ENCODE measurements around the gene BICRA. TPM values are rescaled to one million over a fixed set of nuclear protein-coding genes. Genes with fewer than 3 reads are reported as not detected.

BICRA gene
- total and polyA plus RNA-seq, 2 of the 8 experiments (the other 6 are each of a cell fraction or from before 2014, with no cell fraction given) = 1.5 to 29.2 TPM

- FAIRE-seq = no peak
- Histone ChIP-seq H4K91ac (replicated peaks; ENCODE audit: insufficient read length, low read length) (peak overlapping the region; percentile 30), H3K4me2 (ENCODE audit: insufficient read depth in 1 of 2, low read depth in 2 of 2, low read length in 2 of 2) (no peak overlapping the region), H3K9ac (replicated peaks in 1 of 4; ENCODE audit: extremely low read depth in 1 of 4, low read depth in 3 of 4, low read length in 3 of 4) (no peak overlapping the region), H2AFZ (ENCODE audit: low read length) (no peak overlapping the region), H3K18ac (ENCODE audit: extremely low read depth, low read length) (no peak overlapping the region), H2BK12ac (ENCODE audit: low read depth, low read length) (no peak overlapping the region), H3K4me3 (ENCODE audit: extremely low read depth in 1 of 4, insufficient read depth in 2 of 4, low read depth in 3 of 4, low read length in 4 of 4) (no peak overlapping the region), H4K5ac (ENCODE audit: insufficient read length, low read depth, low read length) (no peak overlapping the region), H3K4me1 (replicated peaks in 1 of 4; ENCODE audit: control insufficient read depth in 3 of 4, insufficient read depth in 4 of 4, low read length in 3 of 4) (peaks cover 0 to 2% (median 0%) of the 10 kb centered on the region in 4 experiments; a peak in 1 of 7 replicates), H3K14ac (ENCODE audit: insufficient read length) (no peak overlapping the region), H3K79me2 (ENCODE audit: control insufficient read depth in 1 of 2, insufficient read depth in 2 of 2, low read length in 2 of 2) (no peaks in the 10 kb centered on the region; a peak in 1 of 4 replicates), H2BK120ac (replicated peaks; ENCODE audit: low read depth, low read length) (no peak overlapping the region), H3K27me3 (replicated peaks in 1 of 4; ENCODE audit: control insufficient read depth in 3 of 4, extremely low read depth in 1 of 4, insufficient read depth in 3 of 4, low read length in 3 of 4) (no peaks in the 10 kb centered on the region), H2BK15ac (ENCODE audit: low read length) (no peak overlapping the region), H2BK5ac (ENCODE audit: low read depth, low read length) (no peak overlapping the region; the same call in 1 of the 2 replicates), H3K79me1 (ENCODE audit: low read depth, low read length) (no peaks in the 10 kb centered on the region), H3K27ac (ENCODE audit: low read depth, low read length) (no peak overlapping the region), H3K9me3 (ENCODE audit: insufficient read depth in 2 of 2, low read depth in 1 of 2, low read length in 1 of 2) (no peaks in the 10 kb centered on the region), H3K23me2 (ENCODE audit: low read depth, low read length) (no peaks in the 10 kb centered on the region), H4K20me1 (replicated peaks in 1 of 2; ENCODE audit: control insufficient read depth in 1 of 2, insufficient read depth in 2 of 2, low read length in 2 of 2) (peaks cover 3% of the 10 kb centered on the region in 2 experiments), H3K56ac (replicated peaks; ENCODE audit: insufficient read length, low read depth, low read length) (no peak overlapping the region), H2AK5ac (ENCODE audit: low read depth, low read length) (no peak overlapping the region), H2BK20ac (ENCODE audit: low read length) (no peak overlapping the region), H3K36me3 (ENCODE audit: control insufficient read depth in 2 of 4, insufficient read depth in 4 of 4, low read length in 3 of 4) (peaks cover 2 to 23% (median 6%) of the 10 kb centered on the region in 4 experiments), H4K8ac (ENCODE audit: extremely low read depth, insufficient read depth, low read length) (peak overlapping the region; percentile 11; the same call in 1 of the 2 replicates), H3K4ac (replicated peaks; ENCODE audit: insufficient read length, low read depth, low read length) (no peak overlapping the region), H3K23ac (ENCODE audit: insufficient read length) (no peak overlapping the region)
- DNase-seq (ENCODE audit: low read depth in 1 of 2, low spot score in 2 of 2) = no peak
- WGBS, 2 experiments (ENCODE audit: extremely low coverage in 1 of 2, insufficient coverage in 1 of 2, insufficient read length in 1 of 2, insufficient replicate concordance in 2 of 2, low coverage in 1 of 2, low lambda C conversion rate in 2 of 2, missing lambda C conversion rate in 1 of 2) = 91% methylated on average over 40 of the region's 46 CpGs; no CpG with 5 or more reads in 1 of the 2 experiments
- POLR2A ChIA-PET (ENCODE audit: partially characterized antibody) = interaction anchor here (0.6 to 2.7 kb wide), 7 partner anchors 8 to 266 kb away, joined by 3 to 10 read pairs (median 4); partner anchors contain the start of gene KPTN
- CTCF ChIA-PET (ENCODE audit: partially characterized antibody) = interaction anchor here (0.6 to 24.9 kb wide), 53 partner anchors 7 to 578 kb away, joined by 3 to 436 read pairs (median 4); partner anchors contain the start of genes EHD2, KPTN and NAPA
Observed at GRCh38 chr19:47698631-47699359, 89.9 kb downstream of the BICRA start.

Measured in H1 (cell line).